Myocyte (in vitro differentiated cells): Measurements from ENCODE around the gene IQGAP3. TPM values are rescaled to one million over a fixed set of nuclear protein-coding genes. Genes with fewer than 3 reads are reported as not detected.

ENCODE experiments used
- DNase-seq: peaks from one replicate; pipeline ENCODE4 v3.0.0-alpha.2; 2012; ENCODE audit warnings: low read depth
- total RNA-seq: library from RNA; depleted of rRNA; stranded (reverse); fragments of >200 nt; gene quantifications from 2 replicates; pipeline ENCODE4 v1.2.3, GENCODE V29; 2014

The IQGAP3 gene
- total RNA-seq, 1 donor from 2014 or later, result 0.24 TPM

- no peak for DNase-seq
Observed at GRCh38 chr1:156513185-156513584, 59.2 kb downstream of the IQGAP3 start.

- DNase-seq, result no peak
Observed at GRCh38 chr1:156511644-156512043, 60.7 kb downstream of the IQGAP3 start.

- peak; percentile 92 for DNase-seq
Observed at GRCh38 chr1:156510709-156511108, 61.7 kb downstream of the IQGAP3 start.

GRCh38 chr1:156509424-156510034 is 62.8 kb downstream of the IQGAP3 start:
- DNase-seq, result no peak

GRCh38 chr1:156508955-156509234 is 63.5 kb downstream of the IQGAP3 start:
- DNase-seq, result no peak

GRCh38 chr1:156508205-156508954 is 64.0 kb downstream of the IQGAP3 start:
- DNase-seq, result peak; percentile 94

- no peak for DNase-seq
Observed at GRCh38 chr1:156506450-156506849, 65.9 kb downstream of the IQGAP3 start.

GRCh38 chr1:156505679-156506298 is 66.6 kb downstream of the IQGAP3 start:
- DNase-seq, result no peak

GRCh38 chr1:156504821-156505678 is 67.3 kb downstream of the IQGAP3 start:
- DNase-seq, result peak; percentile 99

- DNase-seq, result peak; percentile 40
Observed at GRCh38 chr1:156504438-156504813, 67.9 kb downstream of the IQGAP3 start.

GRCh38 chr1:156503698-156504437 is 68.5 kb downstream of the IQGAP3 start:
- DNase-seq, result peak; percentile 12

- DNase-seq, result peak; percentile 97
Observed at GRCh38 chr1:156502894-156503697, 69.3 kb downstream of the IQGAP3 start.

- no peak for DNase-seq
Observed at GRCh38 chr1:156502391-156502893, 69.9 kb downstream of the IQGAP3 start.

GRCh38 chr1:156500793-156501506 is 71.4 kb downstream of the IQGAP3 start:
- DNase-seq, result peak; percentile 97

- DNase-seq, result no peak
Observed at GRCh38 chr1:156500543-156500792, 71.9 kb downstream of the IQGAP3 start, which contains the start of gene MEF2D. TSS of gene MEF2D (minus strand) at chr1:156500775. CDS start at chr1:156483292, 17,483 bp downstream.

GRCh38 chr1:156499842-156500542 is 72.4 kb downstream of the IQGAP3 start:
- peak; percentile 89 for DNase-seq

- peak; percentile 49 for DNase-seq
Observed at GRCh38 chr1:156499194-156499841, 73.0 kb downstream of the IQGAP3 start.
